Thyroid gland (tissue), 4 donors: Measurements from ENCODE around the gene MAS1. TPM values are rescaled to one million over a fixed set of nuclear protein-coding genes. Genes with fewer than 3 reads are reported as not detected.
A peak's percentile ranks its signal among the peaks of the same experiment; 100 is the strongest.
"Not testable (repeated sequence)": the region's sequence is repeated elsewhere in the genome, so short reads cannot be mapped to it uniquely, and the experiment has no call there.

Experiments
- DNase-seq, 2 donors: peaks; one replicate each; pipeline ENCODE4 v3.0.0-alpha.2; 2019
- H3K27ac ChIP-seq, 3 donors: fragments of 200-600 bp; sonication (generic); 1 replicate in 2 of 3; 2 replicates in 1 of 3; pipeline ENCODE4 v1.5.1; 2016 to 2019; ENCODE audit warnings: mild to moderate bottlenecking in 1 of 3, moderate library complexity in 1 of 3
- H3K27me3 ChIP-seq: fragments of 200-600 bp; sonication (generic); one replicate; pipeline ENCODE4 v1.5.1; 2019
- H3K36me3 ChIP-seq, 2 donors: fragments of 200-600 bp; sonication (generic); one replicate each; pipeline ENCODE4 v1.5.1; 2016 to 2019
- H3K4me1 ChIP-seq, 2 donors: fragments of 200-600 bp; sonication (generic); one replicate each; pipeline ENCODE4 v1.5.1; 2017 to 2019
- H3K4me3 ChIP-seq, 3 donors: fragments of 200-600 bp; sonication (generic); replicated peaks in 1 of 3; 1 replicate in 2 of 3; 2 replicates in 1 of 3; pipeline ENCODE4 v1.5.1; 2016; ENCODE audit warnings: mild to moderate bottlenecking in 1 of 3
- H3K9me3 ChIP-seq: fragments of 200-600 bp; sonication (generic); one replicate; pipeline ENCODE4 v1.5.1; 2017
- CTCF ChIP-seq, 6 experiments: fragments of 200-600 bp in 3 of 6; fragments of 450-650 bp in 3 of 6; sonication (generic) in 3 of 6; IDR thresholded peaks; one replicate each; pipeline ENCODE4 v1.5.1; 2016 to 2019; ENCODE audit warnings: antibody characterized with exemption in 6 of 6, mild to moderate bottlenecking in 2 of 6, inconsistent platforms in 1 of 6, moderate library complexity in 1 of 6
- POLR2A ChIP-seq, 2 donors: fragments of 450-650 bp; IDR thresholded peaks; one replicate each; pipeline ENCODE4 v1.6.1; 2017; ENCODE audit warnings: antibody characterized with exemption in 2 of 2, mild to moderate bottlenecking in 2 of 2, moderate library complexity in 1 of 2
- WGBS, 2 donors: methylation state at CpG; one replicate each; pipeline ENCODE4 v1.1.5; 2017; 5-methylcytosine and 5-hydroxymethylcytosine counted together
- intact Hi-C: fragments of 100-400 bp; cut with DNase I; formaldehyde crosslinking; loops from one replicate; pipeline ENCODE4 v1.15.1; 2023
- total RNA-seq, 4 donors: library from RNA; depleted of rRNA; stranded (reverse); fragments of >200 nt; gene quantifications; one replicate each; pipeline ENCODE4 v1.2.3, GENCODE V29; 2016

MAS1 gene
- total RNA-seq, 4 donors from 2014 or later: not detected

- intact Hi-C loops: no loop called here
- no peaks in the 10 kb centered on the region for H3K9me3 ChIP-seq
- H3K36me3 ChIP-seq: no peaks in the 10 kb centered on the region
- H3K4me1 ChIP-seq: no peaks in the 10 kb centered on the region
- no peaks in the 10 kb centered on the region for H3K27me3 ChIP-seq
- TF ChIP-seq POLR2A (IDR thresholded peaks at IDR 0.05) (no peak), CTCF (IDR thresholded peaks at IDR 0.05) (no peak)
- WGBS, 2 donors: 66 to 74% methylated on average over 9 of the region's 9 CpGs
- H3K4me3 ChIP-seq: no peak overlapping the region
- H3K27ac ChIP-seq: no peak overlapping the region
- DNase-seq: peak in 1 of 2 donors; percentile 17
Measured at GRCh38 chr6:159916752-159917151, 26.0 kb downstream of the MAS1 start.

GRCh38 chr6:159919011-159919511, 28.3 kb downstream of the MAS1 start:
- Histone ChIP-seq H3K9me3 (no peaks in the 10 kb centered on the region), H3K4me3 (no peak overlapping the region), H3K27ac (no peak overlapping the region), H3K36me3 (no peaks in the 10 kb centered on the region), H3K4me1 (no peaks in the 10 kb centered on the region), H3K27me3 (no peaks in the 10 kb centered on the region)
- WGBS, 2 donors: 87 to 88% methylated on average over 7 of the region's 7 CpGs
- no peak for DNase-seq
- no peak for TF ChIP-seq POLR2A (IDR thresholded peaks at IDR 0.05)
- TF ChIP-seq CTCF (IDR thresholded peaks at IDR 0.05): no peak
- intact Hi-C loops: no loop called here

GRCh38 chr6:159919800-159920199, 29.0 kb downstream of the MAS1 start:
- no peak for DNase-seq
- Histone ChIP-seq H3K9me3 (no peaks in the 10 kb centered on the region), H3K36me3 (no peaks in the 10 kb centered on the region), H3K27ac (no peak overlapping the region), H3K4me1 (no peaks in the 10 kb centered on the region), H3K4me3 (no peak overlapping the region), H3K27me3 (no peaks in the 10 kb centered on the region)
- intact Hi-C loops: no loop called here
- TF ChIP-seq CTCF (IDR thresholded peaks at IDR 0.05): no peak
- no peak for TF ChIP-seq POLR2A (IDR thresholded peaks at IDR 0.05)
- 79 to 87% methylated on average over 6 of the region's 6 CpGs for WGBS, 2 donors

- H3K36me3 ChIP-seq, intact Hi-C loops, H3K27ac ChIP-seq, H3K4me3 ChIP-seq, H3K9me3 ChIP-seq, H3K27me3 ChIP-seq, H3K4me1 ChIP-seq, DNase-seq: not testable (repeated sequence)
- WGBS, 2 donors: 71 to 72% methylated on average over 2 of the region's 2 CpGs
Measured at GRCh38 chr6:159924150-159924549, 33.4 kb downstream of the MAS1 start.

GRCh38 chr6:159926542-159927203, 35.9 kb downstream of the MAS1 start:
- WGBS, 2 donors: 74 to 85% methylated on average over 5 of the region's 5 CpGs

More at GRCh38 chr6:159926542-159927203, 35.9 kb downstream of the MAS1 start:
- Histone ChIP-seq H3K9me3 (no peaks in the 10 kb centered on the region), H3K4me3 (no peak overlapping the region), H3K27ac (no peak overlapping the region), H3K36me3 (no peaks in the 10 kb centered on the region), H3K4me1 (peaks cover 9 to 18% of the 10 kb centered on the region in 2 donors), H3K27me3 (no peaks in the 10 kb centered on the region)
- no peak for DNase-seq
- intact Hi-C loops: no loop called here
- no peak for TF ChIP-seq CTCF (IDR thresholded peaks at IDR 0.05)
- TF ChIP-seq POLR2A (IDR thresholded peaks at IDR 0.05): no peak
